NB4 (cell line): ENCODE measurements around the gene RICTOR.

Experiments used
- DNase-seq: peaks from one replicate; pipeline ENCODE4 v3.0.0; 2010; ENCODE audit warnings: low read depth
- H3K4me3 ChIP-seq: one replicate; pipeline ENCODE4 v1.5.1; 2011; ENCODE audit warnings: mild to moderate bottlenecking, low read depth, low read length, moderate library complexity
- MYC ChIP-seq: IDR thresholded peaks from 2 replicates; pipeline ENCODE4 v1.6.1; 2011; ENCODE audit warnings: low read depth, low read length
- POLR2A ChIP-seq: IDR thresholded peaks from 2 replicates; pipeline ENCODE4 v1.6.1; 2011; ENCODE audit warnings: mild to moderate bottlenecking; ENCODE audit not compliant: insufficient read length; ENCODE audit errors: extremely low read depth
- TF ChIP-seq, protein P1 (sequence below): IDR thresholded peaks from 2 replicates; pipeline ENCODE4 v1.6.1; 2011; ENCODE audit warnings: low read depth, low read length
- TF ChIP-seq, protein P2 (sequence below): IDR thresholded peaks from one replicate; pipeline ENCODE4 v1.5.1; 2012; ENCODE audit warnings: low read depth, low read length

Gene RICTOR

GRCh38 chr5:39074017-39074814, at the start of gene RICTOR:
Gene RICTOR (minus strand): TSS chr5:39074399. CDS start chr5:39074377, 22 bp downstream.
- DNase-seq = peak; percentile 92
- peak within 1 kb of the TSS; percentile 88 for H3K4me3 ChIP-seq
- TF ChIP-seq, protein P1, sequence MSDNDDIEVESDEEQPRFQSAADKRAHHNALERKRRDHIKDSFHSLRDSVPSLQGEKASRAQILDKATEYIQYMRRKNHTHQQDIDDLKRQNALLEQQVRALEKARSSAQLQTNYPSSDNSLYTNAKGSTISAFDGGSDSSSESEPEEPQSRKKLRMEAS = peak; percentile 16
- TF ChIP-seq, protein P2, sequence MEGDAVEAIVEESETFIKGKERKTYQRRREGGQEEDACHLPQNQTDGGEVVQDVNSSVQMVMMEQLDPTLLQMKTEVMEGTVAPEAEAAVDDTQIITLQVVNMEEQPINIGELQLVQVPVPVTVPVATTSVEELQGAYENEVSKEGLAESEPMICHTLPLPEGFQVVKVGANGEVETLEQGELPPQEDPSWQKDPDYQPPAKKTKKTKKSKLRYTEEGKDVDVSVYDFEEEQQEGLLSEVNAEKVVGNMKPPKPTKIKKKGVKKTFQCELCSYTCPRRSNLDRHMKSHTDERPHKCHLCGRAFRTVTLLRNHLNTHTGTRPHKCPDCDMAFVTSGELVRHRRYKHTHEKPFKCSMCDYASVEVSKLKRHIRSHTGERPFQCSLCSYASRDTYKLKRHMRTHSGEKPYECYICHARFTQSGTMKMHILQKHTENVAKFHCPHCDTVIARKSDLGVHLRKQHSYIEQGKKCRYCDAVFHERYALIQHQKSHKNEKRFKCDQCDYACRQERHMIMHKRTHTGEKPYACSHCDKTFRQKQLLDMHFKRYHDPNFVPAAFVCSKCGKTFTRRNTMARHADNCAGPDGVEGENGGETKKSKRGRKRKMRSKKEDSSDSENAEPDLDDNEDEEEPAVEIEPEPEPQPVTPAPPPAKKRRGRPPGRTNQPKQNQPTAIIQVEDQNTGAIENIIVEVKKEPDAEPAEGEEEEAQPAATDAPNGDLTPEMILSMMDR = no peak
- TF ChIP-seq POLR2A = peak; percentile 89
- peak; percentile 46; the same call in 1 of the 2 replicates for TF ChIP-seq MYC

DNA sequence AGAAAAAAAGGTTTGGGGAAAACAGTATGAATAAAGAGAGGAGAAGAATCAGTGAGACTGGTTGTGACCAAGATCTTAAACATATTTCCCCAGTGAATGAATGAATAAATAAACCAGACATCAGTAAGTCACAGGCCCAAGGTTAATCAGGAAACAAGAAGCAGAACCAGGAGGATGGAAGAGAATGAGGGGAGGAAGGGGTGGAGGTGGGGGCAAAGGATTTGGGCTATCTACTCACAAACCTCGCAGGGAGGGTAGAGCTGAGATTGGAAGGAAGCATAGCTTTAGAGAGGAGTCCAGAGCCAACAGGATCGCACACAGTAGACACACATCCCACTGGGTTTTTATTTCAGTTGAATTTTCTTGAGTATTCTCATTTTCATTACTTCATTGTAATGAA, 47.7 kb upstream of the RICTOR start:
- no peak for DNase-seq
- no peak overlapping the region for H3K4me3 ChIP-seq
- TF ChIP-seq, protein P1 = no peak
- TF ChIP-seq MYC = no peak
- no peak for TF ChIP-seq POLR2A
- TF ChIP-seq, protein P2 = no peak

GRCh38 chr5:39121315-39121714, 47.1 kb upstream of the RICTOR start:
- no peak for DNase-seq
- TF ChIP-seq POLR2A (no peak), MYC (no peak)
- TF ChIP-seq, protein P2 = no peak
- TF ChIP-seq, protein P1 = no peak
- no peak overlapping the region for H3K4me3 ChIP-seq

GRCh38 chr5:39120052-39120420, 45.8 kb upstream of the RICTOR start:
- DNase-seq = no peak
- H3K4me3 ChIP-seq = no peak overlapping the region
- TF ChIP-seq, protein P1 = no peak
- TF ChIP-seq MYC = no peak
- TF ChIP-seq POLR2A = no peak
- TF ChIP-seq, protein P2 = no peak

- TF ChIP-seq, protein P2 = no peak
- TF ChIP-seq, protein P1 = no peak
- TF ChIP-seq MYC (no peak), POLR2A (no peak)
- DNase-seq = no peak
Measured at GRCh38 chr5:39119404-39120051, 45.3 kb upstream of the RICTOR start.

More at GRCh38 chr5:39119404-39120051, 45.3 kb upstream of the RICTOR start:
- no peak overlapping the region for H3K4me3 ChIP-seq
